Coronary artery (tissue), 2 donors: ENCODE data around the gene VMAC.
"Not testable (repeated sequence)": the region's sequence is repeated elsewhere in the genome, so short reads cannot be mapped to it uniquely, and the experiment has no call there.

Source experiments
- DNase-seq: peaks from one replicate; pipeline ENCODE4 v3.0.0-alpha.2; 2017; ENCODE audit warnings: low spot score
- H3K27ac ChIP-seq, 2 donors: fragments of 200-600 bp; sonication (generic); one replicate each; pipeline ENCODE4 v1.5.1; 2016 to 2019
- H3K4me3 ChIP-seq: fragments of 200-600 bp; sonication (generic); 2 replicates; pipeline ENCODE4 v1.5.1; 2016; ENCODE audit warnings: mild to moderate bottlenecking, moderate library complexity
- TF ChIP-seq, protein P1 (sequence below): fragments of 200-600 bp; sonication (generic); IDR thresholded peaks from one replicate; pipeline ENCODE4 v1.5.1; 2019; ENCODE audit warnings: antibody characterized with exemption

VMAC gene, protein sequence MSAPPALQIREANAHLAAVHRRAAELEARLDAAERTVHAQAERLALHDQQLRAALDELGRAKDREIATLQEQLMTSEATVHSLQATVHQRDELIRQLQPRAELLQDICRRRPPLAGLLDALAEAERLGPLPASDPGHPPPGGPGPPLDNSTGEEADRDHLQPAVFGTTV

DNA sequence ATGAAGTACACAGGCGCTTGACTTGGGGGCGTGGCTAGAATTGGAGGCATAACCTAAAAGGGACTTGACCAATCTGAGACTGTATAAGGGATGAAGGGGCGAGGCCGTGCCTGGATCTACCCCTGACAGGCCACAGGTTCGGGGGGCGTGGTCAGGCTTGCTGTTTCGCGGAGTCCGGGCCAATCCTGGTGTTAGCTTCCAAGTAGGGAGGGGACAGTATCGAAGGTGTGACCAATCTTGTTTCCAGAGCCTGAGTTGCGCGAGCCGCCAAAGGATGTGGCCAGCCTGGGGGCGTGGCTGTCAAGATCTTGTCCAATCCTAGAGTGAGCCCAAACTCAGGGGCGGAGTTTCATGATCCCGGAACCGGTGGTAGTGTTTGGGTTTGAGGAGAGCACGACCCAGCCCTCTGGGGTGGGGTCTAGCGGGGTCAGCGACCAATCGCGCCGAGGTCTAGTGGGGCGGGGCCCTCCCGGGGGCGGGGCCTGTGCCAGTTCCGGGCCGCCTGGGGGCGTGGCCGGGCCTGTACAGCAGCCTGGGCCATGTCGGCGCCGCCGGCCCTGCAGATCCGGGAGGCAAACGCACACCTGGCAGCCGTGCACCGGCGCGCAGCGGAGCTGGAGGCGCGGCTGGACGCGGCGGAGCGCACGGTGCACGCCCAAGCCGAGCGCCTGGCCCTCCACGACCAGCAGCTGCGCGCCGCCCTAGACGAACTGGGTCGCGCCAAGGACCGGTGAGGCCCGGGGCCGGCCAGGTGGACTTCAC, at the start of gene VMAC:
TSS of gene VMAC (plus strand) at position 521 of the 762 bp plus-strand sequence. CDS start at position 540, 19 bp downstream.
- DNase-seq = peak; percentile 100
- Histone ChIP-seq H3K4me3 (peak within 1 kb of the TSS; percentile 94), H3K27ac (peak within 1 kb of the TSS; percentile 91 to 94)
- TF ChIP-seq, protein P1, sequence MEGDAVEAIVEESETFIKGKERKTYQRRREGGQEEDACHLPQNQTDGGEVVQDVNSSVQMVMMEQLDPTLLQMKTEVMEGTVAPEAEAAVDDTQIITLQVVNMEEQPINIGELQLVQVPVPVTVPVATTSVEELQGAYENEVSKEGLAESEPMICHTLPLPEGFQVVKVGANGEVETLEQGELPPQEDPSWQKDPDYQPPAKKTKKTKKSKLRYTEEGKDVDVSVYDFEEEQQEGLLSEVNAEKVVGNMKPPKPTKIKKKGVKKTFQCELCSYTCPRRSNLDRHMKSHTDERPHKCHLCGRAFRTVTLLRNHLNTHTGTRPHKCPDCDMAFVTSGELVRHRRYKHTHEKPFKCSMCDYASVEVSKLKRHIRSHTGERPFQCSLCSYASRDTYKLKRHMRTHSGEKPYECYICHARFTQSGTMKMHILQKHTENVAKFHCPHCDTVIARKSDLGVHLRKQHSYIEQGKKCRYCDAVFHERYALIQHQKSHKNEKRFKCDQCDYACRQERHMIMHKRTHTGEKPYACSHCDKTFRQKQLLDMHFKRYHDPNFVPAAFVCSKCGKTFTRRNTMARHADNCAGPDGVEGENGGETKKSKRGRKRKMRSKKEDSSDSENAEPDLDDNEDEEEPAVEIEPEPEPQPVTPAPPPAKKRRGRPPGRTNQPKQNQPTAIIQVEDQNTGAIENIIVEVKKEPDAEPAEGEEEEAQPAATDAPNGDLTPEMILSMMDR = no peak

DNA sequence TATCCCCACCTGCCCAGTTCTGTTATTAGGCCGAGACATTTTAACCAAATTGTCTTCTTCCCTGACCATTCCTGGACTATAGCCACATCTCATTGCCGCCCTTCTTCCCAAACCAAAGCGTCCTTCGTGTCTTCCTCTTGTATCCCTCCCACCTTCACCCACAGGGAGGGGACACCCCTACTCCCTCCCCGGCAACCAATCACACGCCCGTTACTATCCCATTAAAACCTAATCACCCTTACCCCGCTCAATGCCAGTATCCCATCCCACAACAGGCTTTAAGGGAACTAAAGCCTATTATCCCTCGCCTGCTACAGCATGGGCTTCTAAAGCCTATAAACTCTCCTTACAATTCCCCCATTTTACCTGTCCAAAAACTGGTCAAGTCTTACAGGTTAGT, 49.5 kb upstream of the VMAC start:
- H3K27ac ChIP-seq, DNase-seq, H3K4me3 ChIP-seq: not testable (repeated sequence)

DNA sequence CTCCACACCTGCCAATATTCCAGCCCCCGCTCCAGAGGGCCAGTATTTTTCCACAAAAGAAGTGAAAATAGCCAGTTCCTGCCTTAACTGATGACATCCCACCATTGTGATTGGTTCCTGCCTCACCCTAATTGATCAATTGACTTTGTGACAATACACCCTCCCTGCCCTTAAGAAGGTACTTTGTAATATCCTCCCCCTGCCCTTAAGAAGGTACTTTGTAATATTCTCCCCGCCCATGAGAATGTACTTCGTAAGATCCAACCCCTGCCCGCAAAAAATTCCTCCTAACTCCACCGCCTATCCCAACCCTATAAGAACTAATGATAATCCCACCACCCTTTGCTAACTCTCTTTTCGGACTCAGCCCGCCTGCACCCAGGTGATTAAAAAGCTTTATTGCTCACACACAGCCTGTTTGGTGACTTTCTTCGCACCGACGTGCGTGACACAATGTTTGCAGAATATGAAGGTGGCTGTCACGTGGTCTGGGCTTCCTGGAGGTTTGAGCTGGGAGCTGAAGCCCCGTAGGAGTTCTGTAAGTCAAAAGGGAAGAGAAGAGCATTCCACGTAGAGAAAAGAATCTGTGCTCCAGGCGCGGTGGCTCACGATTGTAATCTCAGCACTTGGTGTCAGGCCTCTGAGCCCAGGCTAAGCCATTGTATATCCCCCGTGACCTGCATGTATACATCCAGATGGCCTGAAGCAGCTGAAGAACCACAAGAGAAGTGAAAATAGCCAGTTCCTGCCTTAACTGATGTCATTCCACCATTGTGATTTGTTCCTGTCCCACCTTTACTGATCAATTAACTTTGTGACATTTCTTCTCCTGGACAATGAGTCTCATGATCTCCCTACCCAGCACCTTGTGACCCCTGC, 47.2 kb upstream of the VMAC start:
- TF ChIP-seq, protein P1 = no peak
- no peak for DNase-seq
- no peak overlapping the region for H3K27ac ChIP-seq
- H3K4me3 ChIP-seq = no peak overlapping the region

DNA sequence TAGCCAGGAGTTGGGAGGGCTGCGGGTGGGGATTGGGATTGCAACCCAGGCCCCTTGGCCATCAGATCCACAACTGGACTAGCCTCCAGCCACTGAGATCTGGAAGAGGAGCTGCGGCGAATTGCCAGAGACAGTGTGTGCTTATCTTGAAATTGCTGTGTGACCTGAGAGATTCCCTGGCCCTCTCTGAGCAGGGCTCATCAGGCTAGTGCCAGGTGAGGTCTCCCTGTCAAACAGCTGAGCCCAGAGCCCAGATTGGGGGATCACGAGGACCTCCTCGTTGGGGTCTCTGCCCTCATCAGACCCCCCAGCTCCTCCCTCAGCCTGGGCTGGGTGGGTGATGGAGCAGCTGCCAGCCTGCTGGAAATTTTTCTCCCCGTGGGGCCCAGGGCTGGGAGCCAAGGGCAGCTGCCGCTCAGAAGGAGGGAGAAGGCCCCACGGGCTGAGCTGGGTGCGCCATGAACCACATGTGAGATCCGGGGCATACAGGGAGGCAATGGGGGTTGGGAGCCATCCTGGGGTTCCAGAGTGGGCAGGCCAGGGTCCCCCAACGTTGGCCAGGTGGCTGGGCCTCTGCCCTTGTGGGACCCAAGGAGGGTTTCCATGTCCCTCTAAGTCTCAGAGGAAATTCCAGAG, 41.5 kb upstream of the VMAC start:
- Histone ChIP-seq H3K27ac (no peak overlapping the region), H3K4me3 (no peak overlapping the region)
- no peak for DNase-seq
- TF ChIP-seq, protein P1 = no peak

DNA sequence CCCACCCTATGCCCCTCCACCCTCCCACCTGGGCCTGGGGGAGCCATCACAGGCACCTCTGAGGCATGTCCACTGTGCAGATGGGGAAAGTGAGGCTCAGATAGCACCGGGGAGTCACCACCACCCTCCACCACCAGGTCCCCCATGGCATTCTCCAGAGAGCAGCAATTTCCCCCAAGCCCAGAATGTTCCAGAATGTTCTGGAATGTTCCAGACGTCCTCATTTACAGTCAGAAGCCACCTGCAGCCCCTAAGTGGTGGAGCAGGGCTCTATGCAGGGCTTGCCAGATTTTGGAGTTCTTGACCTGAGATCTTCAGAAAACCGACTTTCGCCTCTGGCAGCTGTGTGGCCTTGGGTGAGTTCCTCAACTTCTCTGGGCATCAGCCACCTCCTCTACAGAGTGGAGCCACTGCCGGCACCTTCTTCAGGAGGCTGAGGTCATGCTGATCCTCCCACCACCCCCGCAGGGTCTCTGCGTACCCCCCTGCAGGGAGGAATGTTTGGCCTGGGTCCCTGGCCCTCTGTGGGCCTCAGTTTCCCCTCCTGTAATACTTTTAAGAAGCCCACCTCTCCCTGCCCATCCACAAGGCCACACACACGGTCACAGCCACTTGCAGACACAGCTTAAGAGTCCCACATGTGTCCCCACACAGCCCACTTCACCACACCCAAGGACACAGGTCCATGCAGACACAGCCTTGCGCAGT, 40.5 kb upstream of the VMAC start:
- H3K4me3 ChIP-seq = no peak overlapping the region

DNA sequence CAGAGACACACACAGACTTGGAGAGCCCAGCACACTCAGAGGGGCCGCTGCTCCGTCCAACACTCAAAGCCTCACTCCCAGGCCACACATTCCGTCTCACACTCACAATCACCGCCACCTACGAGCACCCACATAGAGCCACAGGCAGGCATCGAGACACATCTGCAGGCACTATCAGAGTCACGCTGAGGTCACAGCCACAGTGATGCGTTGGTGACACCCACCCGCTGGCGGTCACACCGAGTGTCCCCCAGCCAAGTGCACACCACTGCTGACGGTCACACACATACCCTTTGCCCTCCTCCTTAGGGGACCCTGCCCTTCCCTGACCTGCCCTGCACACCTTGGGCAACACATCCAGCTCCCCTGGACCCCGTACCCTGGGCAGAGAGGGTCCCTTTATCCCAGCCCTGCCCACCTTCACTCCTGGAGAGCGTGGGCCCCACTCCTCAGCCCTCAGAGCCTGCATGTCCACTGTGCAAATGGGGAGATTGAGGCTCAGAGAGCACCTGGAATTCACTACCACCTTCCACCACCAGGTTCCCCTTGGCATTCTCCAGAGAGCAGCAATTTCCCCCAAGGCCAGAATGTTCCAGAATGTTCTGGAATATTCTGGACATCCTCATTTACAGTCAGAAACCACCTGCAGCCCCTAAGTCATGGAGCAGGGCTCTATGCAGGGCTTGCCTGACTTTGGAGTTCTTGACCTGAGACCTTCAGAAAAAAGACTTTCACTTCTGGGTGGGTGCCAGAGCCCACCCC, 39.8 kb upstream of the VMAC start:
- no peak overlapping the region for H3K27ac ChIP-seq
- no peak for DNase-seq
- no peak overlapping the region for H3K4me3 ChIP-seq
- TF ChIP-seq, protein P1 = no peak

More for the DNA sequence above, 40.5 kb upstream of the VMAC start:
- TF ChIP-seq, protein P1 = no peak
- DNase-seq = no peak
- no peak overlapping the region for H3K27ac ChIP-seq
